ENCODE measurements around the gene ZBTB34.
"Not testable (repeated sequence)": the region's sequence is repeated elsewhere in the genome, so short reads cannot be mapped to it uniquely, and the experiment has no call there.

GRCh38 chr9:126824052-126824451 is 36.4 kb upstream of the ZBTB34 start:
- not testable (repeated sequence) for TF ChIP-seq CTCF (IDR thresholded peaks at IDR 0.05; ENCODE audit: low read depth, low read length); EZH2phosphoT487 (IDR thresholded peaks at IDR 0.05; ENCODE audit: low read depth)

All from OCI-LY3 (cell line).